Natural killer cell (primary cell): ENCODE data around the gene PSMG1. TPM values are rescaled to one million over a fixed set of nuclear protein-coding genes. Genes with fewer than 3 reads are reported as not detected.

ENCODE experiments used
- ATAC-seq, 3 donors: fragments of 150-1000 bp in 2 of 3; fragments of 200-7000 bp in 1 of 3; cut with Tn5 transposase; 1 replicate in 1 of 3; 2 replicates in 2 of 3; pipeline ENCODE4 v1.10.0; 2021; ENCODE audit warnings: mild to moderate bottlenecking in 2 of 3, moderate library complexity in 2 of 3
- DNase-seq, 2 donors: peaks; one replicate each; pipeline versions ENCODE4 v3.0.0 to v3.0.0-alpha.2; 2013 to 2021; ENCODE audit warnings: mixed read lengths in 1 of 2
- H3K27ac ChIP-seq: one replicate; pipeline ENCODE4 v1.5.1; 2013; ENCODE audit warnings: mild to moderate bottlenecking, low read length
- H3K27me3 ChIP-seq: one replicate; pipeline ENCODE4 v1.6.1; 2013; ENCODE audit warnings: low read length; ENCODE audit not compliant: control insufficient read depth, insufficient read depth
- H3K36me3 ChIP-seq: one replicate; pipeline ENCODE4 v1.6.1; 2013; ENCODE audit warnings: low read length; ENCODE audit not compliant: control insufficient read depth, insufficient read depth
- H3K4me1 ChIP-seq: one replicate; pipeline ENCODE4 v1.6.1; 2013; ENCODE audit warnings: low read length; ENCODE audit not compliant: control insufficient read depth, insufficient read depth
- H3K4me3 ChIP-seq: one replicate; pipeline ENCODE4 v1.5.1; 2013; ENCODE audit warnings: low read length
- H3K9me3 ChIP-seq: one replicate; pipeline ENCODE4 v1.6.1; 2013; ENCODE audit warnings: low read length; ENCODE audit not compliant: control insufficient read depth, insufficient read depth
- H3K27ac Mint-ChIP-seq, 2 donors: one replicate each; pipeline ENCODE4 v1.8.0; 2022; ENCODE audit warnings: mild to moderate bottlenecking in 2 of 2, mixed read lengths in 2 of 2, moderate library complexity in 1 of 2
- H3K27me3 Mint-ChIP-seq, 2 donors: one replicate each; pipeline ENCODE4 v1.8.0; 2022; ENCODE audit warnings: low read depth in 2 of 2, mixed read lengths in 2 of 2
- H3K36me3 Mint-ChIP-seq: one replicate; pipeline ENCODE4 v1.8.0; 2022; ENCODE audit warnings: mixed read lengths
- H3K4me1 Mint-ChIP-seq, 2 donors: one replicate each; pipeline ENCODE4 v1.8.0; 2022; ENCODE audit warnings: mixed read lengths in 2 of 2
- H3K4me3 Mint-ChIP-seq: one replicate; pipeline ENCODE4 v1.8.0; 2022; ENCODE audit warnings: mild to moderate bottlenecking, moderate library complexity, mixed read lengths
- H3K9me3 Mint-ChIP-seq, 2 donors: one replicate each; pipeline ENCODE4 v1.8.0; 2022; ENCODE audit warnings: mixed read lengths in 2 of 2
- CTCF ChIP-seq: fragments of 200-600 bp; IDR thresholded peaks from one replicate; pipeline ENCODE4 v1.8.0; 2022; ENCODE audit warnings: antibody characterized with exemption
- WGBS: methylation state at CpG from one replicate; pipeline ENCODE4 v1.1.7; 2013; ENCODE audit warnings: missing lambda C conversion rate; ENCODE audit not compliant: insufficient coverage; 5-methylcytosine and 5-hydroxymethylcytosine counted together
- intact Hi-C: fragments of 100-400 bp; cut with micrococcal nuclease; formaldehyde crosslinking; loops from one replicate; pipeline ENCODE4 v1.14.2; 2022
- total RNA-seq, 4 donors: library from RNA; stranded (reverse); fragments of 120-200 nt in 1 of 4; gene quantifications; one replicate each; pipeline versions ENCODE4 v1.2.3 to v1.2.4, GENCODE V29; 2013 to 2022

The PSMG1 gene
- total RNA-seq, 3 donors from 2014 or later (not counting 1 experiment from before 2014, with no cell fraction given): 11.3 to 12.1 (median 12.0) TPM

DNA sequence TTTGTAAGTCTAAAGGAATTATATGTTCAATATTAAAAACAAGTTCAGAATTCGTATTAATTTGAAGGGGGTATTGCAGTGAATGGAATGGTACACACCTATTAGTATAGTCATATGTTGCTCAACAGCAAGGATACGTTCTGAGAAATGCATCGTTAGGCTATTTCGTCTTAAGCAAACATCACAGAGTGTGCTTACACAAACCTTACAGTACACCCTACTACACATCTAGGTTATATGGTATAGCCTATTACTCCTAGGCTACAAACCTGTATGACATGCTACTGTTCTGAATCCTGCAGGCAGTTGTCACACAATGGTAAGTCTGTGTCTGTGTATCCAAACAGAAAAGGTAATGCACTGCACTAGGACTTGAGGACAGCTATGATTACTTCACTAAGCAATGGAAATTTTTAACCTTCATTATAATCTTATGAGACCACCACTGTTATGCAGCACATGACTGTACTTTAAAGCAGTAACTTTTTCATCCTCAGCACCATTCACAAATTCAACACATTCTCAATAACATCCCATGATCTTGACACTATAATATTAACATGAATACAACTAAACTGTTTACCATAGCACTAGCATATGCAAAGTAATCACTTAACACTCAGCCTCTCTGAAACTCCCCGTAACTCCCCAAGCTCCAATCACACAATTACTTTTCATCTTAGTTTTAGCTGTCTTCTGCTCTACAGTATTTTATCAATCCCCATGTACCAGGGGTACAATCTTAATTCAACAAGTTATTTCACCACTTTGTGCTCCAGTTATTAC lies 14.4 kb upstream of the PSMG1 start:
- intact Hi-C loops: no loop called here
- Mint-ChIP-seq H3K27me3 (no peaks in the 10 kb centered on the region), H3K27ac (peak overlapping the region; percentile 79 to 95), H3K4me1 (peaks cover 23 to 27% of the 10 kb centered on the region in 2 donors), H3K9me3 (no peaks in the 10 kb centered on the region), H3K36me3 (peaks cover 19% of the 10 kb centered on the region), H3K4me3 (no peak overlapping the region)
- Histone ChIP-seq H3K4me3 (no peak overlapping the region), H3K27ac (no peak overlapping the region), H3K9me3 (no peaks in the 10 kb centered on the region), H3K27me3 (no peaks in the 10 kb centered on the region), H3K4me1 (no peaks in the 10 kb centered on the region), H3K36me3 (peaks cover 71% of the 10 kb centered on the region)
- WGBS: 100% methylated on average over 5 of the region's 5 CpGs
- ATAC-seq: no peak
- DNase-seq: no peak
- TF ChIP-seq CTCF: no peak

- Histone ChIP-seq H3K27me3 (no peaks in the 10 kb centered on the region), H3K4me1 (no peaks in the 10 kb centered on the region), H3K9me3 (no peaks in the 10 kb centered on the region), H3K27ac (peak overlapping the region; percentile 2), H3K4me3 (no peak overlapping the region), H3K36me3 (peaks cover 65% of the 10 kb centered on the region)
- peaks cover 19% of the 10 kb centered on the region for H3K36me3 Mint-ChIP-seq
- no peak for ATAC-seq
- no peak for TF ChIP-seq CTCF
- no peaks in the 10 kb centered on the region for H3K9me3 Mint-ChIP-seq
- peaks cover 23 to 27% of the 10 kb centered on the region in 2 donors for H3K4me1 Mint-ChIP-seq
- no peak for DNase-seq
- intact Hi-C loops: no loop called here
- WGBS: 93% methylated on average over 1 of the region's 1 CpG
- peak overlapping the region; percentile 79 to 95 for H3K27ac Mint-ChIP-seq
- no peaks in the 10 kb centered on the region for H3K27me3 Mint-ChIP-seq
- peak overlapping the region; percentile 14 for H3K4me3 Mint-ChIP-seq
Observed at GRCh38 chr21:39196838-39197237, 13.6 kb upstream of the PSMG1 start.

- ATAC-seq (peak; percentile 52 to 70 (median 58)), DNase-seq (no peak)
- H3K36me3 ChIP-seq: peaks cover 60% of the 10 kb centered on the region
- H3K4me1 Mint-ChIP-seq: peaks cover 23 to 27% of the 10 kb centered on the region in 2 donors
- peak overlapping the region; percentile 14 for H3K4me3 Mint-ChIP-seq
- no peaks in the 10 kb centered on the region for H3K4me1 ChIP-seq
- H3K36me3 Mint-ChIP-seq: peaks cover 17% of the 10 kb centered on the region
- no peak for TF ChIP-seq CTCF
- intact Hi-C loops: no loop called here
- peak overlapping the region; percentile 79 to 95 for H3K27ac Mint-ChIP-seq
- 87% methylated on average over 5 of the region's 7 CpGs for WGBS
- no peaks in the 10 kb centered on the region for H3K9me3 ChIP-seq
- no peaks in the 10 kb centered on the region for H3K27me3 ChIP-seq
- H3K27me3 Mint-ChIP-seq: no peaks in the 10 kb centered on the region
- no peaks in the 10 kb centered on the region for H3K9me3 Mint-ChIP-seq
- H3K27ac ChIP-seq: peak overlapping the region; percentile 22
- no peak overlapping the region for H3K4me3 ChIP-seq
Observed at GRCh38 chr21:39196310-39196709, 13.1 kb upstream of the PSMG1 start.
